Lower leg skin (tissue), 3 donors: ENCODE results near the gene GPR158.

ENCODE experiments used
- CTCF ChIP-seq, 3 donors: fragments of 450-650 bp; IDR thresholded peaks; one replicate each; pipeline ENCODE4 v1.5.1; 2016; ENCODE audit warnings: antibody characterized with exemption in 3 of 3, mild to moderate bottlenecking in 3 of 3, moderate library complexity in 2 of 3
- POLR2A ChIP-seq, 2 donors: fragments of 450-650 bp; IDR thresholded peaks; one replicate each; pipeline ENCODE4 v1.6.1; 2016 to 2017; ENCODE audit warnings: antibody characterized with exemption in 2 of 2, mild to moderate bottlenecking in 1 of 2, moderate library complexity in 1 of 2

- TF ChIP-seq CTCF (IDR thresholded peaks at IDR 0.05): no peak
- no peak for TF ChIP-seq POLR2A (IDR thresholded peaks at IDR 0.05)
These were observed 454.5 kb downstream of the GPR158 start for GRCh38 chr10:25629333-25629732.
